GM23248 (cell line): ENCODE measurements around the gene IGFBP6. TPM values are rescaled to one million over a fixed set of nuclear protein-coding genes. Genes with fewer than 3 reads are reported as not detected.

Source experiments
- DNase-seq: peaks from one replicate; pipeline ENCODE4 v3.0.0-alpha.2; 2015
- H2AFZ ChIP-seq: fragments of 200-600 bp; sonication (generic); 2 replicates; pipeline ENCODE4 v1.6.1; 2016; ENCODE audit warnings: antibody characterized with exemption
- H3F3A ChIP-seq: fragments of 200-600 bp; sonication (generic); 2 replicates; pipeline ENCODE4 v1.6.1; 2016; ENCODE audit warnings: mild to moderate bottlenecking, antibody characterized with exemption, mixed run types; ENCODE audit not compliant: insufficient read depth
- H3K27ac ChIP-seq: fragments of 200-600 bp; sonication (generic); 2 replicates; pipeline ENCODE4 v1.5.1; 2016; ENCODE audit warnings: mild to moderate bottlenecking
- H3K27me3 ChIP-seq: fragments of 200-600 bp; sonication (generic); replicated peaks from 2 replicates; pipeline ENCODE4 v1.6.1; 2016; ENCODE audit warnings: mild to moderate bottlenecking; ENCODE audit not compliant: insufficient read depth
- H3K36me3 ChIP-seq: fragments of 200-600 bp; sonication (generic); 2 replicates; pipeline ENCODE4 v1.6.1; 2016; ENCODE audit warnings: low read depth, mild to moderate bottlenecking
- H3K4me1 ChIP-seq: fragments of 200-600 bp; sonication (generic); 2 replicates; pipeline ENCODE4 v1.6.1; 2016; ENCODE audit warnings: mild to moderate bottlenecking; ENCODE audit not compliant: insufficient read depth
- H3K4me2 ChIP-seq: fragments of 200-600 bp; sonication (generic); one replicate; pipeline ENCODE4 v1.6.1; 2016; ENCODE audit warnings: mild to moderate bottlenecking; ENCODE audit not compliant: unreplicated experiment
- H3K4me3 ChIP-seq: fragments of 200-600 bp; sonication (generic); 2 replicates; pipeline ENCODE4 v1.5.1; 2016; ENCODE audit warnings: mild to moderate bottlenecking
- H3K79me2 ChIP-seq: fragments of 200-600 bp; sonication (generic); 2 replicates; pipeline ENCODE4 v1.6.1; 2016; ENCODE audit warnings: mild to moderate bottlenecking; ENCODE audit not compliant: insufficient read depth
- H3K9ac ChIP-seq: fragments of 200-600 bp; sonication (generic); 2 replicates; pipeline ENCODE4 v1.6.1; 2016; ENCODE audit warnings: mild to moderate bottlenecking
- H3K9me2 ChIP-seq: fragments of 200-600 bp; sonication (generic); 2 replicates; pipeline ENCODE4 v1.6.1; 2016; ENCODE audit warnings: mixed run types, mild to moderate bottlenecking, moderate library complexity; ENCODE audit not compliant: insufficient read depth
- H3K9me3 ChIP-seq: fragments of 200-600 bp; sonication (generic); one replicate; pipeline ENCODE4 v1.6.1; 2017; ENCODE audit warnings: low read depth
- H4K20me1 ChIP-seq: fragments of 200-600 bp; sonication (generic); 2 replicates; pipeline ENCODE4 v1.6.0; 2016; ENCODE audit not compliant: insufficient read depth
- EZH2 ChIP-seq: fragments of 200-600 bp; sonication (generic); IDR thresholded peaks from 2 replicates; pipeline ENCODE4 v1.6.1; 2018; ENCODE audit warnings: antibody characterized with exemption, mild to moderate bottlenecking; ENCODE audit not compliant: insufficient read depth, poor library complexity, severe bottlenecking
- EZH2phosphoT487 ChIP-seq: fragments of 200-600 bp; sonication (generic); IDR thresholded peaks from 2 replicates; pipeline ENCODE4 v1.6.1; 2018; ENCODE audit warnings: antibody characterized with exemption, moderate library complexity, mild to moderate bottlenecking, low read depth; ENCODE audit not compliant: insufficient read depth
- WGBS, 2 experiments: methylation state at CpG; one replicate each; pipeline ENCODE4 v1.1.6; 2015 to 2017; ENCODE audit warnings: low lambda C conversion rate in 2 of 2, low coverage in 1 of 2; ENCODE audit errors: missing lambda C conversion rate in 2 of 2; 5-methylcytosine and 5-hydroxymethylcytosine counted together
- in situ Hi-C: fragments of 300-500 bp; cut with MboI; formaldehyde crosslinking; loops from 2 replicates; pipeline ENCODE4 v1.15.0; 2020
- polyA plus RNA-seq: library from polyadenylated mRNA; unstranded; fragments of >200 nt; fragmentation: Nextera tagmentation; extraction: Ambion mirVana; gene quantifications from 2 replicates; pipeline ENCODE4 v1.2.1, GENCODE V29; 2016
- total RNA-seq: library from RNA; depleted of rRNA; stranded (reverse); fragments of >200 nt; shearing (Covaris generic); gene quantifications from 2 replicates; pipeline ENCODE4 v1.2.3, GENCODE V29; 2014

The IGFBP6 gene
- total and polyA plus RNA-seq, 2 experiments from 2014 or later, result 1,614 to 1,827 TPM

- Histone ChIP-seq H4K20me1 (no peaks in the 10 kb centered on the region), H3K36me3 (no peaks in the 10 kb centered on the region), H3F3A (peaks cover 37% of the 10 kb centered on the region), H3K79me2 (peaks cover 11% of the 10 kb centered on the region; the same call in 1 of the 2 replicates), H3K27ac (peak overlapping the region; percentile 97), H2AFZ (peak overlapping the region; percentile 47; the same call in 1 of the 2 replicates), H3K27me3 (no peaks in the 10 kb centered on the region), H3K9ac (peak overlapping the region; percentile 93), H3K4me3 (peak overlapping the region; percentile 85), H3K9me2 (no peaks in the 10 kb centered on the region), H3K4me2 (peak overlapping the region; percentile 91), H3K9me3 (no peaks in the 10 kb centered on the region), H3K4me1 (peaks cover 22% of the 10 kb centered on the region)
- no peak for TF ChIP-seq EZH2
- no peak for TF ChIP-seq EZH2phosphoT487
- in situ Hi-C loops, result no loop called here
- 10 to 19% methylated on average over 6 of the region's 6 CpGs for WGBS, 2 experiments
- peak; percentile 97 for DNase-seq
Measured at GRCh38 chr12:53099071-53099882, 1.8 kb downstream of the IGFBP6 start.

- H3K36me3 ChIP-seq, result no peaks in the 10 kb centered on the region
- DNase-seq, result no peak
- TF ChIP-seq EZH2 (no peak), EZH2phosphoT487 (no peak)
- H3K27ac ChIP-seq, result no peak overlapping the region
- H3K9me2 ChIP-seq, result no peaks in the 10 kb centered on the region
- peaks cover 32% of the 10 kb centered on the region for H3F3A ChIP-seq
- H3K4me3 ChIP-seq, result no peak overlapping the region
- H3K9ac ChIP-seq, result no peak overlapping the region; the same call in 1 of the 2 replicates
- in situ Hi-C loops, result no loop called here
- H3K4me1 ChIP-seq, result peaks cover 15% of the 10 kb centered on the region
- no peak overlapping the region for H2AFZ ChIP-seq
- no peaks in the 10 kb centered on the region for H3K27me3 ChIP-seq
- no peak overlapping the region for H3K4me2 ChIP-seq
- WGBS, 2 experiments, result 81 to 84% methylated on average over 13 of the region's 13 CpGs
- no peaks in the 10 kb centered on the region for H3K9me3 ChIP-seq
- H4K20me1 ChIP-seq, result no peaks in the 10 kb centered on the region
- peaks cover 8% of the 10 kb centered on the region; the same call in 1 of the 2 replicates for H3K79me2 ChIP-seq
Measured at GRCh38 chr12:53100466-53101151, 3.1 kb downstream of the IGFBP6 start.

GRCh38 chr12:53101266-53101665 lies 3.8 kb downstream of the IGFBP6 start:
- H3K27ac ChIP-seq, result no peak overlapping the region
- H3K4me1 ChIP-seq, result peaks cover 9% of the 10 kb centered on the region; the same call in 1 of the 2 replicates
- no peaks in the 10 kb centered on the region for H4K20me1 ChIP-seq
- H3K4me2 ChIP-seq, result no peak overlapping the region
- no peak overlapping the region for H3K4me3 ChIP-seq
- H3K9me2 ChIP-seq, result no peaks in the 10 kb centered on the region
- no peak overlapping the region for H2AFZ ChIP-seq
- H3K79me2 ChIP-seq, result 0 out of 2 replicates have a peak, but pooled peaks cover 8% of the 10 kb centered on the region
- H3K9me3 ChIP-seq, result no peaks in the 10 kb centered on the region
- H3K9ac ChIP-seq, result no peak overlapping the region
- TF ChIP-seq EZH2phosphoT487 (no peak), EZH2 (no peak)
- in situ Hi-C loops, result no loop called here
- H3K27me3 ChIP-seq, result no peaks in the 10 kb centered on the region
- WGBS, 2 experiments, result 86 to 89% methylated on average over 7 of the region's 7 CpGs
- DNase-seq, result no peak
- H3F3A ChIP-seq, result peaks cover 28% of the 10 kb centered on the region
- no peaks in the 10 kb centered on the region for H3K36me3 ChIP-seq

- in situ Hi-C loops, result no loop called here
- Histone ChIP-seq H3K9me2 (no peaks in the 10 kb centered on the region), H3K36me3 (no peaks in the 10 kb centered on the region), H3K4me1 (peaks cover 9% of the 10 kb centered on the region; the same call in 1 of the 2 replicates), H3K27ac (no peak overlapping the region), H4K20me1 (no peaks in the 10 kb centered on the region), H3K4me2 (no peak overlapping the region), H2AFZ (no peak overlapping the region), H3F3A (peaks cover 24% of the 10 kb centered on the region), H3K27me3 (no peaks in the 10 kb centered on the region), H3K79me2 (0 out of 2 replicates have a peak, but pooled peaks cover 8% of the 10 kb centered on the region), H3K4me3 (no peak overlapping the region), H3K9ac (no peak overlapping the region), H3K9me3 (no peaks in the 10 kb centered on the region)
- TF ChIP-seq EZH2 (no peak), EZH2phosphoT487 (no peak)
- DNase-seq, result no peak
- 88 to 90% methylated on average over 11 to 12 of the region's 12 CpGs for WGBS, 2 experiments
Measured at GRCh38 chr12:53101931-53102781, 4.7 kb downstream of the IGFBP6 start.
